Activated T-cell treated with anti-CD3 and anti-CD28 coated beads, Interleukin-2, amount 50 U/mL, for 24 hours (primary cell): ENCODE measurements around the gene KCNK18.
"Not testable (repeated sequence)": the region's sequence is repeated elsewhere in the genome, so short reads cannot be mapped to it uniquely, and the experiment has no call there.

Source experiments
- DNase-seq: peaks from one replicate; pipeline ENCODE4 v3.0.0-alpha.2; 2020
- H3K27ac Mint-ChIP-seq: 2 replicates; pipeline ENCODE4 v1.8.0; 2020; ENCODE audit warnings: mild to moderate bottlenecking, mixed read lengths
- H3K27me3 Mint-ChIP-seq: 2 replicates; pipeline ENCODE4 v1.8.0; 2020; ENCODE audit warnings: mixed read lengths
- H3K36me3 Mint-ChIP-seq: 2 replicates; pipeline ENCODE4 v1.8.0; 2020; ENCODE audit warnings: low read depth, mixed read lengths
- H3K4me1 Mint-ChIP-seq: 2 replicates; pipeline ENCODE4 v1.8.0; 2020; ENCODE audit warnings: low read depth, mixed read lengths
- H3K4me3 Mint-ChIP-seq: 2 replicates; pipeline ENCODE4 v1.8.0; 2020; ENCODE audit warnings: mild to moderate bottlenecking, moderate library complexity, mixed read lengths
- H3K9me3 Mint-ChIP-seq: 2 replicates; pipeline ENCODE4 v1.8.0; 2020; ENCODE audit warnings: mixed read lengths

Gene KCNK18

DNA sequence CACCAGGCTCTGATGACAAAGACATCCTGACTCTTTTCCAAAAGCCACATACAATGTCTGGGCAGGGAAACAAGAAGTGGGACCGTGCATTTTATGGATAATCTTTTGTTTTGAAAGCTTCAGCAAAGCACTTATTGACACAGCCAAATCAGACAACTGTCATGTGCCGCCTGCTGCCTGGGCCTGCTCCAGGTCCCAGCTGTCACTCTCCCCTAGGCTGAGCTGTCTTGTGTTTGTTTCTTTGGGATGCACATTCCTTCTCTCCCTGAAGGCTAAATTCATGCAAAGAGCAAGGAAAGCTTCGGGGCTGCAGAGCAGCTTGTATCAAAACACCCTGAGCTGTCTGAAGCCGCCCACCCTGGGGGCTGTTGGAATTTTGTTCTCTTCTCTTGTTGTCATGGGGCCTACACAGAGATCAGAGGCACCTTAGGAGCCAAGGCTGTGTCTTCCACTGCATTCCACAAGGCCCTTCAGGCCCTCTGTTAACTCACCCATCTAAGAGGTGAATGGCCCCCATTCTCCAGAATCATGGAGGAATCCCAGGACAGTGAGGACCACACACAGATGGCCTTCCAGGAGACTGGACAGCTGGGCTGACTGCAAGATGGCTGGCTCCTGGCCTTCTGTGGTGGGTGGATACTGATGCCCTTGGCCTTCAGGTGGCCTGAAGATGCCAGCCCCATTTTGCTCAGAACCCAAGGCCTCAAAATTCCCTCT, 25.8 kb downstream of the KCNK18 start:
- no peaks in the 10 kb centered on the region for H3K4me1 Mint-ChIP-seq
- H3K27me3 Mint-ChIP-seq, result peaks cover 26% of the 10 kb centered on the region
- no peaks in the 10 kb centered on the region for H3K9me3 Mint-ChIP-seq
- no peak for DNase-seq
- no peaks in the 10 kb centered on the region for H3K36me3 Mint-ChIP-seq
- H3K27ac Mint-ChIP-seq, result no peak overlapping the region
- no peak overlapping the region for H3K4me3 Mint-ChIP-seq

GRCh38 chr10:117223693-117224430, 26.6 kb downstream of the KCNK18 start:
- H3K4me3 Mint-ChIP-seq, result no peak overlapping the region
- no peak for DNase-seq
- no peaks in the 10 kb centered on the region for H3K36me3 Mint-ChIP-seq
- peaks cover 27% of the 10 kb centered on the region for H3K27me3 Mint-ChIP-seq
- H3K4me1 Mint-ChIP-seq, result no peaks in the 10 kb centered on the region
- H3K27ac Mint-ChIP-seq, result no peak overlapping the region
- H3K9me3 Mint-ChIP-seq, result no peaks in the 10 kb centered on the region

- H3K4me3 Mint-ChIP-seq, result no peak overlapping the region
- no peaks in the 10 kb centered on the region for H3K4me1 Mint-ChIP-seq
- no peak for DNase-seq
- H3K9me3 Mint-ChIP-seq, result no peaks in the 10 kb centered on the region
- peaks cover 33% of the 10 kb centered on the region for H3K27me3 Mint-ChIP-seq
- no peaks in the 10 kb centered on the region for H3K36me3 Mint-ChIP-seq
- no peak overlapping the region for H3K27ac Mint-ChIP-seq
These were observed 27.6 kb downstream of the KCNK18 start for GRCh38 chr10:117224881-117225280.

- H3K36me3 Mint-ChIP-seq, result no peaks in the 10 kb centered on the region
- H3K27ac Mint-ChIP-seq, result no peak overlapping the region
- no peaks in the 10 kb centered on the region for H3K4me1 Mint-ChIP-seq
- H3K4me3 Mint-ChIP-seq, result no peak overlapping the region
- no peaks in the 10 kb centered on the region for H3K9me3 Mint-ChIP-seq
- peaks cover 50% of the 10 kb centered on the region for H3K27me3 Mint-ChIP-seq
- DNase-seq, result no peak
These were observed 29.6 kb downstream of the KCNK18 start for GRCh38 chr10:117226813-117227451.

- Mint-ChIP-seq H3K27ac (no peak overlapping the region), H3K4me1 (no peaks in the 10 kb centered on the region), H3K4me3 (no peak overlapping the region), H3K36me3 (no peaks in the 10 kb centered on the region), H3K9me3 (no peaks in the 10 kb centered on the region), H3K27me3 (peaks cover 56% of the 10 kb centered on the region)
- DNase-seq, result no peak
These were observed 30.9 kb downstream of the KCNK18 start for GRCh38 chr10:117228210-117228609.

- not testable (repeated sequence) for DNase-seq, H3K27ac Mint-ChIP-seq, H3K9me3 Mint-ChIP-seq, H3K4me3 Mint-ChIP-seq, H3K36me3 Mint-ChIP-seq, H3K4me1 Mint-ChIP-seq
- peaks cover 60% of the 10 kb centered on the region for H3K27me3 Mint-ChIP-seq
These were observed 32.8 kb downstream of the KCNK18 start for GRCh38 chr10:117230107-117230506.

GRCh38 chr10:117237401-117237991, 40.2 kb downstream of the KCNK18 start:
- Mint-ChIP-seq H3K36me3 (no peaks in the 10 kb centered on the region), H3K27me3 (peaks cover 40% of the 10 kb centered on the region), H3K9me3 (no peaks in the 10 kb centered on the region), H3K27ac (no peak overlapping the region), H3K4me1 (peaks cover 4% of the 10 kb centered on the region), H3K4me3 (no peak overlapping the region)
- no peak for DNase-seq

DNA sequence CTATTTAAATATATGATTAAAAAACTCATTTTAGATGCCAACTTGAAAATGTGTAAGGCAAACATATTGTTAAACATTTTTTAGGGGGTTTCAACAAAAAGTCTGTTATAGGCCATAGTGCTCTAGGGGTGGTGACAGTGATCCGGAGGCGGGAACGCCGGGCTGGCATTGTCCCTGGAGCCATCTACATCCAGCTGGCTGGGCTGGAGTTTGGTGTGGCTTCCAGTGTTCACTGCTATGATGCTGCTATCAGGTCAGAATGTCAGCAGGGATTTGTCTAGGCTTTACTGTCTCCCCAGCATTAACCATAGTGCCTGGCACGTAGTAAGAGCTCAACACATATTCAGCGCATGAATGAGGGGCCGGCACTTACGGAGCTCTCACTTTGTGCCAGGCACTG, 41.8 kb downstream of the KCNK18 start:
- Mint-ChIP-seq H3K27ac (no peak overlapping the region), H3K27me3 (peaks cover 49% of the 10 kb centered on the region), H3K36me3 (no peaks in the 10 kb centered on the region), H3K4me1 (peaks cover 4% of the 10 kb centered on the region), H3K4me3 (no peak overlapping the region), H3K9me3 (no peaks in the 10 kb centered on the region)
- DNase-seq, result no peak

GRCh38 chr10:117239721-117240620, 42.7 kb downstream of the KCNK18 start:
- no peak overlapping the region for H3K4me3 Mint-ChIP-seq
- DNase-seq, result no peak
- H3K27me3 Mint-ChIP-seq, result peaks cover 59% of the 10 kb centered on the region
- peaks cover 4% of the 10 kb centered on the region for H3K4me1 Mint-ChIP-seq
- no peaks in the 10 kb centered on the region for H3K9me3 Mint-ChIP-seq
- no peaks in the 10 kb centered on the region for H3K36me3 Mint-ChIP-seq
- no peak overlapping the region for H3K27ac Mint-ChIP-seq

GRCh38 chr10:117240621-117241529, 43.6 kb downstream of the KCNK18 start, which contains the start of gene SLC18A2:
Gene SLC18A2, plus strand, starts transcription at chr10:117241114. Its CDS starts 580 bp downstream, at chr10:117241694.
- H3K27me3 Mint-ChIP-seq, result peaks cover 62% of the 10 kb centered on the region
- no peaks in the 10 kb centered on the region for H3K36me3 Mint-ChIP-seq
- no peaks in the 10 kb centered on the region for H3K9me3 Mint-ChIP-seq
- no peak for DNase-seq
- peaks cover 4% of the 10 kb centered on the region for H3K4me1 Mint-ChIP-seq
- H3K4me3 Mint-ChIP-seq, result no peak within 1 kb of the TSS
- H3K27ac Mint-ChIP-seq, result no peak within 1 kb of the TSS

DNA sequence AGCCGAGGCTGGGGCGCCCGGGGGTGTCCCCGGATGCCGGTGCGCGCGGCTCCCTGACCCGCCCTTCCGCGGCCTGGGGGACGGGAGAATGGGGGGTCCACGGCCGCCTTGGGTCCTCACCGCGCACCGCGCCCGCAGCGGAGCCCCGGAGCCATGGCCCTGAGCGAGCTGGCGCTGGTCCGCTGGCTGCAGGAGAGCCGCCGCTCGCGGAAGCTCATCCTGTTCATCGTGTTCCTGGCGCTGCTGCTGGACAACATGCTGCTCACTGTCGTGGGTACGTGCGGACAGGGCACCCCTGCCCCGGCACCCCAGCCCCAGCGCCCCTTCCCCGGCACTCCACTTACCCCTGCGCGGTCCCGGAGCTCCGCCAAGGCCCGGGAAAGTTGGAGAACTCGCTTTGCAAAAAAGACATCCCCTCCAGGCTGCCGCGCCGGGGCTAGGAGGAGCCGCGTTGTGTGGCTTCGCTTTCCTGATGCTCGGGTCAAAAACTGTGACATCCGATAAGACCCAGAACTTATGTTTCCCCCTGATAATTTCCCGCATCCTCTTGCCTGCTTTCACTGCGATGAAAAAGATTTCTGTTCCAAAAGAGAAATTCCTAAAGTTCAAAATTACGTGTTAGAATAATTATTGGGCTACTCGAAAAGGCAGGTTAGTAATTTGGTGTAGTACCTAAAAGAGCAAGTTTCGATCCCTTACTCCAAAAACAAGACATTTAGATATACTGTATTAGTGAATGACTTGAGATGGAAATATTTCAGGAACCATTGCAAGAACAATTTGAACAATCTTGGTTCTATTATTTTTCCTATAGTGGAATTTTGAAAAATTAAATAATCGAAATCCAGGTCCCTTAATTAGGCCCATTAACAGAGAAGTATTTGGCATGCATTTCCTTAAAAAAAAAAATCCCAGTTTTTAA, 44.5 kb downstream of the KCNK18 start:
- Mint-ChIP-seq H3K9me3 (no peaks in the 10 kb centered on the region), H3K4me1 (peaks cover 4% of the 10 kb centered on the region), H3K4me3 (no peak overlapping the region), H3K27ac (no peak overlapping the region), H3K36me3 (no peaks in the 10 kb centered on the region), H3K27me3 (peaks cover 61% of the 10 kb centered on the region)
- DNase-seq, result no peak

DNA sequence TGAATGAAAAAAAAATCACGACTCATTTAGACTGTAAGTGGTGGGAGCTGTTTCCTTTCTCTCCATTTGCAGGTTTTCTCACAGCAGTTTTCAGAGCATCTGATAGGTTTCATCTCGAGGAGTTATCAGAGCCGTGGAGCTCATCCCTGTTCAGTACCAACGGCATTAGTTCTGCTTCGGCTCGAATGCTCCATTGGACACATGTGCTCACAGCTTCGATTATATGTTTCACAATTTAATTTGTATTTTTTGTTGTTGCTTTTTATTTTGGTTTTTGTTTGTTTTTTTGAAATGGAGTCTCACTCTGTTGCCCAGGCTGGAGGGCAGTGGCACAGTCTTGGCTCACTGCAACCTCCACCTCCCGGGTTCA, 45.2 kb downstream of the KCNK18 start:
- peaks cover 10% of the 10 kb centered on the region for H3K4me1 Mint-ChIP-seq
- H3K27ac Mint-ChIP-seq, result no peak overlapping the region
- no peaks in the 10 kb centered on the region for H3K36me3 Mint-ChIP-seq
- no peaks in the 10 kb centered on the region for H3K9me3 Mint-ChIP-seq
- H3K4me3 Mint-ChIP-seq, result no peak overlapping the region
- peaks cover 65% of the 10 kb centered on the region for H3K27me3 Mint-ChIP-seq
- DNase-seq, result no peak
